SU-DHL-6 (cell line): ENCODE results near the gene GABRA5.

Experiments
- H2AFZ ChIP-seq: fragments of 200-600 bp; sonication (generic); 2 replicates; pipeline ENCODE4 v1.6.1; 2014; ENCODE audit warnings: low read depth, mild to moderate bottlenecking, moderate library complexity, mixed read lengths, antibody characterized with exemption, low read length; ENCODE audit not compliant: severe bottlenecking
- H3F3A ChIP-seq: fragments of 200-600 bp; shearing (Covaris generic); 2 replicates; pipeline ENCODE4 v1.6.0; 2016; ENCODE audit warnings: antibody characterized with exemption, mild to moderate bottlenecking; ENCODE audit not compliant: insufficient read depth
- H3K27ac ChIP-seq: fragments of 200-600 bp; sonication (generic); 2 replicates; pipeline ENCODE4 v1.5.1; 2016; ENCODE audit warnings: low read depth, mild to moderate bottlenecking, low read length, moderate library complexity, mixed read lengths
- H3K27me3 ChIP-seq: fragments of 200-600 bp; sonication (generic), shearing (Covaris generic); 2 replicates; pipeline ENCODE4 v1.6.0; 2014; ENCODE audit warnings: mild to moderate bottlenecking, low read length
- H3K36me3 ChIP-seq: fragments of 200-600 bp; sonication (generic); 2 replicates; pipeline ENCODE4 v1.6.1; 2014; ENCODE audit warnings: mild to moderate bottlenecking, low read length, mixed read lengths
- H3K4me2 ChIP-seq: fragments of 300-600, 200-600 bp; shearing (Covaris generic), sonication (generic); 2 replicates; pipeline ENCODE4 v1.6.0; 2014; ENCODE audit warnings: low read length, low read depth, mild to moderate bottlenecking; ENCODE audit not compliant: poor library complexity, severe bottlenecking
- H3K4me3 ChIP-seq: fragments of 200-600 bp; sonication (generic); 2 replicates; pipeline ENCODE4 v1.5.1; 2014; ENCODE audit warnings: antibody characterized with exemption, low read length, mild to moderate bottlenecking, mixed read lengths; ENCODE audit not compliant: insufficient read depth, poor library complexity, severe bottlenecking
- H3K79me2 ChIP-seq: fragments of 200-600 bp; sonication (generic); 2 replicates; pipeline ENCODE4 v1.6.1; 2014; ENCODE audit warnings: mild to moderate bottlenecking, low read length, moderate library complexity; ENCODE audit not compliant: insufficient read depth
- H3K9ac ChIP-seq: fragments of 200-600 bp; sonication (generic); 2 replicates; pipeline ENCODE4 v1.7.0; 2014; ENCODE audit warnings: mild to moderate bottlenecking, low read length
- H3K9me2 ChIP-seq: fragments of 200-600 bp; sonication (generic); replicated peaks from 2 replicates; pipeline ENCODE4 v1.6.1; 2014; ENCODE audit warnings: low read length; ENCODE audit not compliant: insufficient read depth
- H3K9me3 ChIP-seq: fragments of 200-600 bp; sonication (generic); 2 replicates; pipeline ENCODE4 v1.6.1; 2014; ENCODE audit warnings: low read length, mixed read lengths; ENCODE audit not compliant: insufficient read depth
- H4K20me1 ChIP-seq: fragments of 200-600 bp; sonication (generic); 2 replicates; pipeline ENCODE4 v1.6.1; 2014; ENCODE audit warnings: low read depth, mild to moderate bottlenecking, antibody characterized with exemption, low read length, moderate library complexity, mixed read lengths
- CTCF ChIP-seq: fragments of 200-600 bp; sonication (generic); IDR thresholded peaks from one replicate; pipeline ENCODE4 v1.5.1; 2017; ENCODE audit warnings: antibody characterized with exemption, mild to moderate bottlenecking, low read length, moderate library complexity; ENCODE audit not compliant: insufficient read depth, poor library complexity, severe bottlenecking
- EZH2phosphoT487 ChIP-seq: fragments of 200-600 bp; sonication (generic), shearing (Covaris generic); conservative IDR thresholded peaks from 2 replicates; pipeline ENCODE4 v1.6.1; 2018; ENCODE audit warnings: mild to moderate bottlenecking, antibody characterized with exemption, low read length, moderate library complexity, mixed read lengths

The GABRA5 gene

GRCh38 chr15:26882616-26883365 lies 15.9 kb downstream of the GABRA5 start:
- H3F3A ChIP-seq = no peaks in the 10 kb centered on the region
- no peak overlapping the region for H3K4me2 ChIP-seq
- no peak overlapping the region for H3K4me3 ChIP-seq
- no peak overlapping the region for H3K9ac ChIP-seq
- no peaks in the 10 kb centered on the region for H3K27me3 ChIP-seq
- H2AFZ ChIP-seq = no peak overlapping the region
- no peaks in the 10 kb centered on the region for H3K9me2 ChIP-seq
- H3K36me3 ChIP-seq = no peaks in the 10 kb centered on the region
- H4K20me1 ChIP-seq = no peaks in the 10 kb centered on the region
- no peaks in the 10 kb centered on the region for H3K9me3 ChIP-seq
- H3K27ac ChIP-seq = no peak overlapping the region
- no peak for TF ChIP-seq CTCF
- TF ChIP-seq EZH2phosphoT487 = no peak
- no peaks in the 10 kb centered on the region for H3K79me2 ChIP-seq

- Histone ChIP-seq H3K9ac (no peak overlapping the region), H4K20me1 (no peaks in the 10 kb centered on the region), H3K4me2 (no peak overlapping the region), H3K9me2 (no peaks in the 10 kb centered on the region), H3K79me2 (no peaks in the 10 kb centered on the region), H3F3A (no peaks in the 10 kb centered on the region), H3K27me3 (no peaks in the 10 kb centered on the region), H3K36me3 (no peaks in the 10 kb centered on the region), H3K9me3 (no peaks in the 10 kb centered on the region), H3K4me3 (no peak overlapping the region), H3K27ac (no peak overlapping the region), H2AFZ (no peak overlapping the region)
- no peak for TF ChIP-seq CTCF
- TF ChIP-seq EZH2phosphoT487 = no peak
Observed at GRCh38 chr15:26883466-26883865, 16.6 kb downstream of the GABRA5 start.

- Histone ChIP-seq H3K27ac (no peak overlapping the region), H3K4me3 (no peak overlapping the region), H3K36me3 (no peaks in the 10 kb centered on the region), H3K9me3 (no peaks in the 10 kb centered on the region), H4K20me1 (no peaks in the 10 kb centered on the region), H3K9ac (no peak overlapping the region), H3K27me3 (no peaks in the 10 kb centered on the region), H3K79me2 (no peaks in the 10 kb centered on the region), H3K4me2 (no peak overlapping the region), H2AFZ (no peak overlapping the region), H3F3A (no peaks in the 10 kb centered on the region), H3K9me2 (no peaks in the 10 kb centered on the region)
- TF ChIP-seq CTCF (no peak), EZH2phosphoT487 (no peak)
Observed at GRCh38 chr15:26886566-26886965, 19.7 kb downstream of the GABRA5 start.
